ENCODE data around the gene LY6G6F.

The LY6G6F gene

GRCh38 chr6:31720196-31720770 lies 13.6 kb downstream of the LY6G6F start:
- intact Hi-C loops (cut with DNase I), result no loop called here
- DNase-seq, result peak in 1 of 10 donors; percentile 34

GRCh38 chr6:31721351-31722020 lies 14.8 kb downstream of the LY6G6F start, which contains the start of gene LY6G6C:
LY6G6C (minus strand) TSS chr6:31721746; CDS start chr6:31721679, 67 bp downstream.
- intact Hi-C loops (cut with DNase I), result no loop called here
- DNase-seq, result peak in 1 of 10 donors; percentile 56

DNA sequence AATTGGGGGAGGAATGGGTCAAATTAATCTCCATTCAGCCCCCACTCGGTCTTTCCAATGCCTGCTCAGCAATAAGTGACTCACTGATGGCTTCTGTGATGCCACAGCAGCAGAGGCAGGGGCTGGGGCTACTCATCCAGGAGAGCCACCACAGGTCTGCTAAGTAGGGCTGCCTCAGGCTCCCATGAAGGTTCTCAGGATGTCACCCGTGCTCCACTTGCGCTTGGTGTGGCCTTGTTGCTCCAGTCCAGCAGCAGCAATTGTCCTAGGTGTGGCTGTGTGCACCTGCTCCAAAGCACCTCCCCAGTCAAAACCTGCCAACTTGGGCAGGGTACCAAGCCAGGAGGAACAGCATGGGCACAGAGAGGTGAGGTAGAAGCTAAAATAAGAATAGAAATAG lies 15.5 kb downstream of the LY6G6F start:
- DNase-seq, result peak in 1 of 10 donors; percentile 55
- intact Hi-C loops (cut with DNase I), result no loop called here

- intact Hi-C loops (cut with DNase I), result no loop called here
- peak in 1 of 10 donors; percentile 82 for DNase-seq
Observed at GRCh38 chr6:31723245-31723979, 16.7 kb downstream of the LY6G6F start, which contains the start of gene MPIG6B. MPIG6B (plus strand) TSS chr6:31723373; CDS start chr6:31723384, 11 bp downstream.

DNA sequence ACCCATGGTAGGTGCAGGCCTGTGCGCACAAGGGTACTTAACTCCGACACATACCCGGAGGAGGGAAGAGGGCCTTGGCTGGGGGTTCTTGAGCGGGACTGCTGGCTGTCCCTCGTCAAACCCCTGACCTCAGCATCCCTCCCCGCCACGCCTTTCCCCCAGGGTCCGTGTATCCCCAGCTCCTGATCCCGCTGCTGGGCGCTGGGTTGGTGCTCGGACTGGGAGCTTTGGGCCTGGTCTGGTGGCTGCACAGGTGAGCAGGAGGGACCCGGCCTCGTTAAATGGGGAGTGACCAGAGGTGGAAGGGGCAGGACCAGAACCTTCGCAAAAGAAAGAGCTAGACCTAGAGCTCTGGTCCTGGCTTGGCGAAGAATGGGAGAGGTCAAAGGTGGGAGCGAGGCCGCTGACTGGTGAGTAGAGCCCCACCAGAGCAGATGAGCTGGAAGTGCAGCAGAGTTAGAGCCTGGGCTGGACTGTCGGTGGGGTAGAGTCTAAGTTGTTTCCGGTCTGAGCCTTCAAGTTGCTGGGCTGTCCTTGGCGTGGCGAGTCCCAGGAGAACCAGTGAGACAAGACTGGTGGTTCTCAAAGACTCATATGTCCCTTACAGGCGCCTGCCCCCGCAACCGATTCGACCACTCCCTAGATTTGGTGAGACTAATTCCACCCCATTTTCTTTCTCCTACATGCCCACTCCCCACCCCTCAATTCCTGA lies 17.5 kb downstream of the LY6G6F start:
- intact Hi-C loops (cut with DNase I), result no loop called here

DNA sequence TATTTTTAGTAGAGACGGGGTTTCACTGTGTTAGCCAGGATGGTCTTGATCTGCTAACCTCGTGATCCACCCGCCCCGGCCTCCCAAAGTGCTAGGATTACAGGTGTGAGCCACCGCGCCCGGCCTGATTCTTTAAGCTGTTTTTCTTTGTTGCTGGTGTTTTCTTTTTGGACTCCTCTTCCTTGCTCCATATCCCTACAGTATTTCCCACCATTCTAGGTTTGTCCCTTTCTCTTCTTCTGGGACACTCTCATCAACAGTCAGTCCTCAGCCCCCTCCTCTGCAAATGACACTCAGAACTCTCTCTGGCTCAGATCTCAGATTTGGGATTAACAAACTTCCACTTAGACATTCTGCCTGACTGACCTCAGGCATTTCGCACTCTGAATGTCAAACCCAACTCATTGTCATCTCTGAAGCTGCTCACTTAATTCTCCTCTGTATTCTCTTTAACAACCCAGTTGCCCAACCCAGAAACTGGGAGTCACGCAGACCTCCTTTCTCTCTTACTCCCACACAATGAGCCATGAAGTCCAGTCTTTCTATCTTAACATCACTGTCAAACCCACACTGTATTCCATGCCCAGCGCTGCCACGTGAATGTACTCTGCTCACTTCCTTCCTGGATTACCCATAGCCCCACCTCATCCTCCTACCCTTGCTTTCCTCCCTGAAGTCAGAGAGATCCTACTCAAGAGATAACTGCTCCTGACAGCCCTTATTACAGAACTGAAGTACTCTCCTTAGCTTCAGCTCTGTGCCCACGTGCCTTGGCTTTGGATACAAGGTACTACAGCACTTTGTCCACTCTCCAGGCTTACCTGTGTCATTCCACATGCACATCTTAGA lies 19.1 kb downstream of the LY6G6F start:
- intact Hi-C loops (cut with DNase I), result loop anchor here (5.0 kb wide), 1 partner anchor 107 kb away; no protein-coding TSS in a partner anchor
- DNase-seq, result peak in 1 of 10 donors; percentile 52

More for the DNA sequence above, 17.5 kb downstream of the LY6G6F start:
- peak in 1 of 10 donors; percentile 85 for DNase-seq

DNA sequence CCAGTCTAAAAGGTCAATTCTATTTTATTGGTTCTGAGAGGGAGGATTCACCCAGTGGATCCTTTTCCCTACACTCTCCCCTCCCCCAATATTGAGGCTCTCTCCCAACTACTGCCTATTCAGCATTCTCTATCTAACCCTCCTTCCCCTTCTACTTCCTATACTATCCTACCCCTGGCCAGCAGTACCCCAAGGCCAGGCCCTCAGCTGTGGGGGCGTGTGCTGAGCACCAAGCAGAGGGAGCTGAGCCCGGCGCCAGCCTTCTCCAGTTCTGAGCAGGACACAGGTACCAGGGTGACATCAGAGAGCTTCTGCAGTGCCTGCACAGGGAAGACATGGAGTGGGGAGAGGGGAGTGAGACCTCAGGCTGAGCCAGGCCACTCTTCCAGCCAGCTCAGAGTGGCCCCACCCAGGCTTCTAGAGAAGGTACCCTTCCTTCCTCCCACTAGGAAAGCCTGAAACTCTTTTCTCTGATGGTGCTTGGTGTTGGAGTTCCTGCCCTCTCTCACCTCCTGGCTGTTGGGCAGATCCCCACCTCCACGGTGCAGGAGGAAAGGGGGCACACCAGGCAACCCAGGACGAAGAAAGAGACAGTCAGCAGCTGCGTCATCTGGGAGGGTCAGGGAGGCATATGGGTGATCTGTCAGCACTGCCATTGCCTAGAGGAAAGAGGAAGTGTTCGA lies 20.5 kb downstream of the LY6G6F start:
- intact Hi-C loops (cut with DNase I), result loop anchor here (5.0 kb wide), 1 partner anchor 105 kb away; no protein-coding TSS in a partner anchor
- DNase-seq, result peak in 1 of 10 donors; percentile 69

- intact Hi-C loops (cut with DNase I), result loop anchor here (5.0 kb wide), 1 partner anchor 104 kb away; no protein-coding TSS in a partner anchor
- DNase-seq, result peak in 1 of 10 donors; percentile 81
Observed at GRCh38 chr6:31727717-31728671, 21.3 kb downstream of the LY6G6F start.

GRCh38 chr6:31728767-31729514 lies 22.3 kb downstream of the LY6G6F start, which contains the start of gene DDAH2:
DDAH2 (minus strand) TSS chr6:31729299; CDS start chr6:31729161, 138 bp downstream.
- intact Hi-C loops (cut with DNase I), result loop anchor here (5.0 kb wide), 1 partner anchor 103 kb away; no protein-coding TSS in a partner anchor
- peak in 2 of 10 donors; percentile 72 to 75 for DNase-seq

GRCh38 chr6:31729515-31729978 lies 22.9 kb downstream of the LY6G6F start:
- intact Hi-C loops (cut with DNase I), result loop anchor here (5.0 kb wide), 1 partner anchor 103 kb away; no protein-coding TSS in a partner anchor
- DNase-seq, result peak; percentile 44 to 96 (median 74)

DNA sequence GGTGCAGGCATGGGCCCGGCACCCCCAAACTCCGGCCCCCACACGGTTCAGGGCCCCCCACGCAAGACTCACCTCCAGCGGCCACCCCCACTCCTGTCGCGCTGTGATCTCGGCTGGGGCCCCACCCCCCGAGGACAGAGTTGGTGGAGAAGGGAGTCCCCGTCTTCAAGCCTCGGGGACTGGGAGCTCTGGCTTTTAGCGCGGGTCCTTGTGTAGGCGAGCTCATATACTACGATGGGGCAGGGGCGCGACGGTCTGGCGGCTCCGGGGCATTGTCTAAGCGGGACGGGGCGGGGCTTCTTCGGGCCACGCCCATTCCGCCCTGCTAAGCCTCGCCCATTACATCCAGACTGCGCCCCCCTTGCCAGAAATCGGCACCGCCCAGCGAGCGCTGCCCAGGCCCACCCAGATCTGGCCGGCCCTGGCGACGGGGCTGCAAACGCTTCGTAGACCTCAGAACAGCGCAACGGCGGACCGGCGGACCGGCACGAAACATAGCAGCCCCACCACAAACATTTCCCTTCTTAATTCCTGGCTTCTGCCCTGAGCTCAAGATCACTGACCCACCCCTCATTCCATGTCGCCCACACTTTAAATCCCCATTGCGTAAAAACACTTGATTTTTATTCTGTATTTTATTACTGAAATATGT lies 23.4 kb downstream of the LY6G6F start:
- DNase-seq, result peak; percentile 43 to 94 (median 60)
- intact Hi-C loops (cut with DNase I), result loop anchor here (5.0 to 10.0 kb wide), 2 partner anchors 65 to 102 kb away; partner anchors contain the start of gene VARS1

GRCh38 chr6:31730631-31731086 lies 24.0 kb downstream of the LY6G6F start:
- intact Hi-C loops (cut with DNase I), result loop anchor here (10.0 kb wide), 1 partner anchor 64 kb away; the partner anchor contains the start of gene VARS1
- peak in 1 of 10 donors; percentile 37 for DNase-seq

DNA sequence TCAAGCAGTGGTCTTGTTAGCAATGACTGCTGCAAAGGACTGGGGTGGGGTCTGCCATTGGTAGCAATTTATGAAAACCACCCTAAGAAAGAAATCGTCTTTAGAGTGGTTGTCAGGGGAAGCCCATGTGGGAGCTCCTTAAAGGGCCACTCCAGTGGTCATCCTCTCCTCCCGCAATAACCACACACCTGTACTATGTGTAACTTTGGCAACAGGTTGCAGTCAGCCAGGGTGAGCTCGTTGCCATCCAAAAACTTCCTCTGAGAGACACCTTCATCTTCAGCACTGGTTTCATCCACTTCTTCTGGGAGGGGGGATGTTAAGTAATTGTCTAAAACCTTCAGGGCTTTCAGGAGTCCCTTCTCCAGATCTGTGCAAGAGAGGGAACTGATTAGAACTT lies 25.4 kb downstream of the LY6G6F start:
- DNase-seq, result no peak
- intact Hi-C loops (cut with DNase I), result loop anchor here (10.0 kb wide), 1 partner anchor 63 kb away; the partner anchor contains the start of gene VARS1

DNA sequence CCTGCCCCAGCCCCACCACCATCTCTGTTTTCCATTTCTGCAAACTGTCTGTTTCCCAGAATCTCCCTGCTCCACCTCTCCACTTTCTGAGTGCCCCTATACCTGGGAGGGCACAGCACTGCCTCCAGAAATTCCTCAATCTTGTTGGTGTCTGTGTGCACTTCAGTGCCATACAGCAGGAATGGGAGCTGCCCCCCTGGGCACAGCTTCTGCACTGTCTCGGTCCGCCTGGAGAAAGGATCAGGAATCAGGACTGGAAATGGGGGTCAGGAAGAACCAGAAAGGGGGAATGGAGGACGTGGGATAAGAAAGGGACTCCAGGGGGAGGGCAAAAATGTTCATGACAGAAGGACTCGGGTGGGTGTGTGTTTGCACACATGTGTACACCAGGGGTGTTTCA lies 27.1 kb downstream of the LY6G6F start:
- intact Hi-C loops (cut with DNase I), result loop anchor here (10.0 kb wide), 1 partner anchor 61 kb away; the partner anchor contains the start of gene VARS1
- peak in 1 of 10 donors; percentile 56 for DNase-seq

DNA sequence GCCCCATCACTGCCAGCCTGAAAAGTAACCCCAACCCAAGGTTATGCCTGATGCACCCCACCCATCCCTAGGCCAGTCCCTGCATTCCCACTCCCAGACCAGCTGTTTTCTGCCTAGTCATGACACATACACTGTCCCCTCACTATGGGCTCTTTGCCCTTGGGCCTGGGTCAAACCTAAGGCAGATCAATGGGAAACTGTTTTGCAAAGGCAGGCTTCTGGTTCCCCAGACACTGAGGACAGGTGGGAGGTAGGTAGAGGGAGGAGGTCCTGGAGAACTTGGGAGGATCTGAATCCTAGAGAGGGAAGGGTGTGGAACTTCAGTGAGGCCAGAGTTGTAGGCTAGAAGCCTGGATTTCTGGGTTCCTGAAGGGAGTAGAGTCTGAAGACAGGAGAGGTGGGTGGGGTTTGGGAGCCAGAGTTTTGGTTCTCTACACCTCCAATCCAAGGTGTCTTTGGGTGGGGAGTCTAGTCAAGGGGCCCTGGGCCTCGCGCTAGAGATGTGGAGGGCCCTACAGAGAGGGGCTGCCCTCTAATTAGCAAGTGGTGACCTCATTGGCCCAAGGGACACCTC lies 27.7 kb downstream of the LY6G6F start:
- intact Hi-C loops (cut with DNase I), result loop anchor here (10.0 kb wide), 1 partner anchor 60 kb away; the partner anchor contains the start of gene VARS1
- peak in 1 of 10 donors; percentile 11 for DNase-seq

Measured in posterior cingulate gyrus (tissue), 11 donors.